ENCODE data around the gene SLC27A5. TPM values are rescaled to one million over a fixed set of nuclear protein-coding genes. Genes with fewer than 3 reads are reported as not detected.

The SLC27A5 gene
- total RNA-seq, 1 experiment from 2014 or later = 17.1 TPM

DNA sequence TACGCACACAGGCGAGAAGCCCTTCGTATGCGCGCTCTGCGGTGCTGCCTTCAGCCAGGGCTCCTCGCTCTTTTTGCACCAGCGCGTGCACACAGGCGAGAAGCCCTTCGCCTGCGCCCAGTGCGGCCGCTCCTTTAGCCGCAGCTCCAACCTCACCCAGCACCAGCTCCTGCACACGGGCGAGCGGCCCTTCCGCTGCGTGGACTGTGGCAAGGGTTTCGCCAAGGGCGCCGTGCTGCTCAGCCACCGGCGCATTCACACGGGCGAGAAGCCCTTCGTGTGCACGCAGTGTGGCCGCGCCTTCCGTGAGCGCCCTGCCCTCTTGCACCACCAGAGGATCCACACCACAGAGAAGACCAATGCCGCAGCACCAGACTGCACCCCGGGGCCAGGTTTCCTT lies 55.7 kb downstream of the SLC27A5 start:
- no peak overlapping the region for H4K8ac ChIP-seq (replicated peaks; ENCODE audit: insufficient read length, low read depth, low read length)
- TF ChIP-seq, protein P1, sequence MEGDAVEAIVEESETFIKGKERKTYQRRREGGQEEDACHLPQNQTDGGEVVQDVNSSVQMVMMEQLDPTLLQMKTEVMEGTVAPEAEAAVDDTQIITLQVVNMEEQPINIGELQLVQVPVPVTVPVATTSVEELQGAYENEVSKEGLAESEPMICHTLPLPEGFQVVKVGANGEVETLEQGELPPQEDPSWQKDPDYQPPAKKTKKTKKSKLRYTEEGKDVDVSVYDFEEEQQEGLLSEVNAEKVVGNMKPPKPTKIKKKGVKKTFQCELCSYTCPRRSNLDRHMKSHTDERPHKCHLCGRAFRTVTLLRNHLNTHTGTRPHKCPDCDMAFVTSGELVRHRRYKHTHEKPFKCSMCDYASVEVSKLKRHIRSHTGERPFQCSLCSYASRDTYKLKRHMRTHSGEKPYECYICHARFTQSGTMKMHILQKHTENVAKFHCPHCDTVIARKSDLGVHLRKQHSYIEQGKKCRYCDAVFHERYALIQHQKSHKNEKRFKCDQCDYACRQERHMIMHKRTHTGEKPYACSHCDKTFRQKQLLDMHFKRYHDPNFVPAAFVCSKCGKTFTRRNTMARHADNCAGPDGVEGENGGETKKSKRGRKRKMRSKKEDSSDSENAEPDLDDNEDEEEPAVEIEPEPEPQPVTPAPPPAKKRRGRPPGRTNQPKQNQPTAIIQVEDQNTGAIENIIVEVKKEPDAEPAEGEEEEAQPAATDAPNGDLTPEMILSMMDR (conservative IDR thresholded peaks at IDR 0.05) = no peak
- Mint-ChIP-seq H3K27ac (no peak overlapping the region), H3K36me3 (ENCODE audit: insufficient read depth in 1 of 3, low read depth in 3 of 3) (peaks cover 3 to 9% (median 5%) of the 10 kb centered on the region in 3 experiments; a peak in 4 of 7 replicates), H3K27me3 (ENCODE audit: low read depth) (peaks cover 17% of the 10 kb centered on the region), H3K4me3 (no peak overlapping the region), H3K9me3 (no peaks in the 10 kb centered on the region), H3K4me1 (peaks cover 9 to 10% of the 10 kb centered on the region in 2 experiments)
- no peak overlapping the region for H3K14ac ChIP-seq (ENCODE audit: insufficient read depth, low read length)
- no peaks in the 10 kb centered on the region for H4K20me1 ChIP-seq (ENCODE audit: control insufficient read depth, insufficient read depth, insufficient read length)
- H3K23me2 ChIP-seq (ENCODE audit: insufficient read length, low read depth, low read length, poor library complexity, severe bottlenecking) = peaks cover 2% of the 10 kb centered on the region
- H2BK15ac ChIP-seq (ENCODE audit: low read depth, low read length) = no peak overlapping the region
- H3K79me2 ChIP-seq (ENCODE audit: insufficient read depth, low read length) = no peaks in the 10 kb centered on the region
- no peak overlapping the region for H2AK5ac ChIP-seq (ENCODE audit: insufficient read length, low read length)
- H3K4ac ChIP-seq (ENCODE audit: low read depth, low read length) = no peak overlapping the region
- H3K27ac ChIP-seq (ENCODE audit: insufficient read length, low read depth, low read length) = no peak overlapping the region
- no peak overlapping the region for H2BK5ac ChIP-seq (ENCODE audit: insufficient read length, low read length)
- H2BK12ac ChIP-seq (ENCODE audit: insufficient read length, low read depth, low read length) = no peak overlapping the region
- no peak overlapping the region for H3K4me2 ChIP-seq (ENCODE audit: insufficient read depth, insufficient read length, low read length)
- no peak overlapping the region for H3K23ac ChIP-seq (ENCODE audit: insufficient read length, low read depth, low read length)
- H2BK20ac ChIP-seq (ENCODE audit: low read depth, low read length, poor library complexity, severe bottlenecking) = no peak overlapping the region
- H3K18ac ChIP-seq (ENCODE audit: insufficient read length, low read depth, low read length) = no peak overlapping the region
- DNase-seq = no peak
- no peak overlapping the region for H3K56ac ChIP-seq (ENCODE audit: insufficient read length, low read depth, low read length)
- H3K9me3 ChIP-seq (ENCODE audit: control insufficient read depth, low read depth, low read length) = no peaks in the 10 kb centered on the region
- no peak overlapping the region for H2AFZ ChIP-seq (ENCODE audit: low read length)
- H2BK120ac ChIP-seq (ENCODE audit: low read depth, low read length, poor library complexity, severe bottlenecking) = no peak overlapping the region
- WGBS (ENCODE audit: extremely low coverage, insufficient read length, low lambda C conversion rate) = no CpG with 5 or more reads among the region's 35 CpGs
- no peaks in the 10 kb centered on the region for H3K27me3 ChIP-seq (ENCODE audit: insufficient read depth, low read length)
- H3K9ac ChIP-seq (ENCODE audit: extremely low read depth, insufficient read length, low read length) = no peak overlapping the region
- no peaks in the 10 kb centered on the region for H3K79me1 ChIP-seq (ENCODE audit: insufficient read depth, low read depth, low read length, poor library complexity, severe bottlenecking)
- H3K4me1 ChIP-seq (ENCODE audit: insufficient read depth, low read length) = no peaks in the 10 kb centered on the region
- H3T11ph ChIP-seq (ENCODE audit: low read length) = no peak overlapping the region
- H4K91ac ChIP-seq (ENCODE audit: insufficient read length, low read depth, low read length) = no peak overlapping the region
- no peak overlapping the region for H4K5ac ChIP-seq (ENCODE audit: insufficient read length, low read depth, low read length)
